GM13976 (cell line): Measurements from ENCODE around the gene CFAP251.
"Not testable (repeated sequence)": the region's sequence is repeated elsewhere in the genome, so short reads cannot be mapped to it uniquely, and the experiment has no call there.

Experiments used
- DNase-seq: peaks from one replicate; pipeline ENCODE4 v3.0.0; 2012; ENCODE audit warnings: low spot score
- in situ Hi-C: fragments of 300-500 bp; cut with MboI; formaldehyde crosslinking; loops from one replicate; pipeline ENCODE4 v1.12.0; 2022; ENCODE audit warnings: low sequenced_read_pairs, mixed read lengths, inconsistent platforms; ENCODE audit not compliant: unreplicated experiment
- TF ChIP-seq, protein P1 (sequence below): IDR thresholded peaks from 2 replicates; pipeline ENCODE4 v1.5.1; 2012; ENCODE audit warnings: borderline replicate concordance, mild to moderate bottlenecking; ENCODE audit not compliant: insufficient read depth; ENCODE audit errors: extremely low read depth, missing control alignments, control extremely low read depth

Gene CFAP251

DNA sequence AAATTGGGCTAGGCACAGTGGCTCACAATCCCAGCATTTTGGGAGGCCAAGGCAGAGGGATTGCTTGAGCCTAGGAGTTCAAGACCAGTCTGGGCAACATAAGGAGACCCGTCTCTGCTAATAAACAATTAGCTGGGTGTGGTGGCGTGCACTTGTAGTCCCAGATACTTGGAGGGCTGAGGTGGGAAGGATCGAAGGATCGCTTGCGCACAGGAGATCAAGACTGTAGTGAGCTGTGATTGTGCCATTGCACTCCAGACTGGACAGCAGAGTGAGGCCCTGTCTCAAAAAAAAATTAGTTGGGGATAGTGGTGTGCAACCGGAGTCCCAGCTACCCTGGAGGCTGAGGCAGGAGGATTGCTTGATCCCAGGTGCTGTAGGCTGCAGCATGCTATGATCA, 64.6 kb downstream of the CFAP251 start:
- in situ Hi-C loops: no loop called here
- DNase-seq: no peak
- TF ChIP-seq, protein P1, sequence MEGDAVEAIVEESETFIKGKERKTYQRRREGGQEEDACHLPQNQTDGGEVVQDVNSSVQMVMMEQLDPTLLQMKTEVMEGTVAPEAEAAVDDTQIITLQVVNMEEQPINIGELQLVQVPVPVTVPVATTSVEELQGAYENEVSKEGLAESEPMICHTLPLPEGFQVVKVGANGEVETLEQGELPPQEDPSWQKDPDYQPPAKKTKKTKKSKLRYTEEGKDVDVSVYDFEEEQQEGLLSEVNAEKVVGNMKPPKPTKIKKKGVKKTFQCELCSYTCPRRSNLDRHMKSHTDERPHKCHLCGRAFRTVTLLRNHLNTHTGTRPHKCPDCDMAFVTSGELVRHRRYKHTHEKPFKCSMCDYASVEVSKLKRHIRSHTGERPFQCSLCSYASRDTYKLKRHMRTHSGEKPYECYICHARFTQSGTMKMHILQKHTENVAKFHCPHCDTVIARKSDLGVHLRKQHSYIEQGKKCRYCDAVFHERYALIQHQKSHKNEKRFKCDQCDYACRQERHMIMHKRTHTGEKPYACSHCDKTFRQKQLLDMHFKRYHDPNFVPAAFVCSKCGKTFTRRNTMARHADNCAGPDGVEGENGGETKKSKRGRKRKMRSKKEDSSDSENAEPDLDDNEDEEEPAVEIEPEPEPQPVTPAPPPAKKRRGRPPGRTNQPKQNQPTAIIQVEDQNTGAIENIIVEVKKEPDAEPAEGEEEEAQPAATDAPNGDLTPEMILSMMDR: no peak

DNA sequence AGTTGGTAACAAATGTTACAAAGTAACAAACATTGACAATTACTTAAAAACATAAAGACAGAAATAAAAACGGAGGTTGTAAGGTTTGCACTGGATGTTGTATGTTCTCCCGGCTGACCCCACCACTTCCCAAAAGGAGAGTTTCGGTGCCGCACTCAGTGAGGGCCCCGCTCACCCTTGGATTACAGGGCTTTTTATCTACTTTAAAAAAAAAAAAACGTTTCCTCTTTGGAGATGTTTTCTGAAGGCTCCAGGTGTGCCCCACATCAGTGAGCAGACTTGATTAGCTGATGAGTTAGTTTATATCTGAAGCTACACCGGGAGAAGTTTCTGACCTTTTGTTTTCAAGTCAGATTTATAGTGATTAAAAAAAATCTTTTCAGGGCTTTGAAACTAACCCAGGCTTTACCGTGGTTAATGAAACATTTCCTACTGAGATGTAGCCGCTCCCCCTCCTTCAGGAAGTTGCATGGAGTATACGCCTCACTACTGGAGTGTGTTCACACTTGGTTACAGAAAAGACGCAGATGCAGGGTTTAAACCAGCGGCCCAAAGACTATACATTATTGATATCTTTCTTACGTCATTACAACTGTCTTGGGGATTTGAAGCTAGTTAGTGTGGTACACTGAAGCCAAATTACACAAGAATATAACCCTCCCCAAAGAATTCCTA, 65.3 kb downstream of the CFAP251 start:
- in situ Hi-C loops: no loop called here
- DNase-seq: no peak

DNA sequence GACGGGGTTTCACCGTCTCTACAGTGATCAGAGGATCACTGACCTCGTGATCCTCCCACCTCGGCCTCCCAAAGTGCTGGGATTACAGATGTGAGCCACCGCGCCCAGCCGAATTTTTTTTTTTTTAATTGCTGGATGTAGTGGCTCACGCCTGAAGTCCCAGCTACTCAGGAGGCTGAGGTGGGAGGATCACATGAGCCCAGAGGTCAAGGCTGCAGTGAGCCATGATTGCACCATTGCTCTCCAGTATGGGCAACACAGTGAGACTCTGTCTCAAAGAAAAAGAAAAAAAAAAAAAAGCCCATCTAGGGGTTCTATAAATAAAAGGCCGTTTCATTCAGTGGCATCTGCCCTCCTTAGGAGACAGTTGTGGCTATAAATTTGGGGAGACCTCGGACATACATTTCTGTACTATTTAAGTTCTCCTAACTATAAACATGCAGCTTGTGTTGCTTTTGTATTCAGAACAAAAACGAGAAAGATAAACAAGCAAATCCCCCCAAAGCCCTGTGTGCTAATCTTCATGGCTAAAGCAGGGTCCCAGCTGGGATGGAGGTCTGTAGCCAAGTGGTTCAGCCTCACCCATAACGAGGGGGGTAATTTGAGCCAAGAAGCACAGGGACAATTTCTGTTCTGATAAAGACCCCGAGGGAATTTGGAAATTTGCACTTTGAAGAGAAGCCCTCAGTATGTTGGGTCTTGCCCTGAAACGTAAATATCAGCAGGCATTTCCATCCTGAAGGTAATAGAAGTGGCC, 68.3 kb downstream of the CFAP251 start:
- in situ Hi-C loops: no loop called here
- DNase-seq: no peak
- TF ChIP-seq, protein P1: no peak

More for the DNA sequence above, 65.3 kb downstream of the CFAP251 start:
- TF ChIP-seq, protein P1: no peak

DNA sequence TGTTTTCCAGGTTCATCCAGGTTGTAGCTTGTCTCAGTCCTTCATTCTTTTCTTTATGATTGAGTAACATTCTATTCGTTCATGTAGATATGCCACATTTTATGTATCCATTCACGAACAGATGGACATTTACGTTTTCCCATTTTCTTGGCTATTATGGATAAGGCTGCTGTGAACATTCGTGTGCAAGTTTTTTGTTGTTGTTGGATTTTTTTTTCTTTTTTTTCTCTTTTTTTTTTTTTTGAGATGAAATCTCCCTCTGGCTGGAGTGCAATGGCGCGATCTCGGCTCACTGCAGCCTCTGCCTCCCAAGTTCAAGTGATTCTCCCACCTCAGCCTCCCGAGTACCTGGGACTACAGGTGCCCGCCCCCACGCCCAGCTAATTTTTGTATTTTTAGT, 70.1 kb downstream of the CFAP251 start:
- DNase-seq, in situ Hi-C loops: not testable (repeated sequence)

DNA sequence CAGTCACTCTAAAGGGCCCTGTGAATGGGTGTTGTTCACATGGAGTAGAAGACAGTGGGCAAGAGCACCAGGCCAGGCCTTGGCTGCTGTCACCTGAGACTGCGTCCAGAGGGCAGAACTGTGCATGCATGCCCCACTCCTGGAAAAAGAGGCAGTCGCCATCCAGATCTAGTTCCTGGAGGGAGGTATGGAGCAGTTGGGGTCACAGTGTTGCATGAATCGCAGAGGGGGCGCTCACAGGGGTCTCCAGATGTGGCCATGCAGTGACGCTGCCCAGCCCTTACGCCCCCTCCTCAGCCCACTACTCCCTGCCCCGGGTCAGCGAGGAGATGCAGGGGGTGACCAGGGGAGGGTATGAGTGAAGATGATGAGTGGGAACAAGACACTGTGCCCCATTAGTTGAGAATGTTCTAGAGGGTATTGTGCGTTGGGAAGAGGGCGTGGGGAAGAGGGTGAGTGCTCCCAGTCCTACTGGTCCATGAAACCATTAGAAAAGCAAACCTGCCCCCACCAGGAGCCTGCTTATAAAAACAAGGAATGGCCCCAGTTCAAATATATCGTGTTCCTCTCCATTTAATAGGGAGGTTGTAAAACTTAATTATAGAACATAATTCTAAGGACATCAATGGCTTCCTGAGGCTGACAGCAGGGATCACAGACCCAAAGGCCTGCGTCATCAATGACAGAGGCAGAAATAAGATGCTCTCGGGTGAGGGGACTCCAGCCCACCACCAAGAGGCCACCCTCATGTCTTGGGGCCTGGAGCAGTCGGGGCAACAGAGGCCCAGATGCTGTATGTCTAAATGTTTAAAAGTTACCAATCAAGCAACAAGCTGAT, 71.1 kb downstream of the CFAP251 start:
- in situ Hi-C loops: no loop called here
- no peak for DNase-seq
- TF ChIP-seq, protein P1: no peak

DNA sequence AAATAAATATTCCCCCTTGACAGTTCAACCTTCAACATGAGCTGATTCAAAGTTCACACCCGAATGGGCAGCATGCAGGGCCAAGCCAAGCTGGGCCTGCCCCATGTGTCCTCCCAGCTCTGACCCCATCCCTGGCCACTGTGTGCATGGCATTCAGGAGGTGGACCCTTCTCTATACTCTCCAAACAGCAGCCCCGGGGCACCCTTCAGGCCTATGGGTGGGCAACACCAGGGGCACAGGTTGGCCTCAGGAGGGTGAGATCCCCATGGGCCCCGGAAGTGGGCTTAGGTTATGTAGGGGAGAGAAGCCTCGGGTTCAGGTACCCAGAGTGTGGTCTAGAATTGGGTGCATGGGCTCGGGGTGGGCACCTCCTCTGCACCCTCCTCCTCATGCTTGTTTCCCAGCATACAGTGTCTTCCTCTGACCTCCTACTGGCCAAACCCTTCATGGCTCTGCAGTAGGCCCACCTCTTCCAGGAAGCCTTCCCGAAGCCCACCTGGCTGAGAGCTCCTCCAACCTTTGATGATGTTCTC, 71.8 kb downstream of the CFAP251 start:
- TF ChIP-seq, protein P1: no peak
- in situ Hi-C loops: no loop called here

More for the DNA sequence above, 71.8 kb downstream of the CFAP251 start:
- DNase-seq: no peak
